HepG2 (cell line): ENCODE data around the gene TLR1. TPM values are rescaled to one million over a fixed set of nuclear protein-coding genes. Genes with fewer than 3 reads are reported as not detected.

Source experiments
- ATAC-seq: fragments of 200-7000 bp; cut with Tn5 transposase; 3 replicates; pipeline ENCODE4 v1.9.1; 2020; ENCODE audit warnings: mild to moderate bottlenecking, moderate library complexity
- BruUV-seq: library from RNA; stranded (reverse); fragments of 400-500 nt; replicated peaks from 2 replicates; lab custom pipeline; 2021; lab: Mats Ljungman, UMichigan
- CTCF ChIA-PET: fragments of 300-600 bp; formaldehyde crosslinking; extraction: SDS; loops from one replicate; lab custom pipeline; 2021; ENCODE audit warnings: low total read pairs, inconsistent platforms, low intra/inter-chr PET ratio; lab: Yijun Ruan, JAX
- POLR2A ChIA-PET: fragments of 350-600 bp; sonication (Branson Sonifier 250); formaldehyde crosslinking; loops from one replicate; lab custom pipeline; 2020; ENCODE audit warnings: antibody characterized with exemption, inconsistent platforms; lab: Yijun Ruan, JAX
- DNase-seq: peaks from one replicate; pipeline ENCODE4 v3.0.0-alpha.2; 2015; ENCODE audit warnings: low spot score
- FAIRE-seq: peaks from 3 replicates; lab custom pipeline; 2011; peaks lifted over from hg19 to GRCh38; lab: Jason Lieb, UNC
- H2AFZ ChIP-seq: one replicate; pipeline ENCODE4 v1.6.1; 2011; ENCODE audit warnings: low read length, inconsistent platforms
- H3K27ac ChIP-seq: fragments of 300-600 bp; 3 replicates; pipeline ENCODE4 v1.8.0; 2011; ENCODE audit warnings: mixed run types, mild to moderate bottlenecking, mixed read lengths, low read length, inconsistent platforms; ENCODE audit not compliant: insufficient read depth; ENCODE audit errors: extremely low read length
- H3K27me3 ChIP-seq, 2 experiments: fragments of 200-600 bp in 1 of 2; 2 replicates in 1 of 2; 3 replicates in 1 of 2; pipeline versions ENCODE4 v1.6.0 to v1.8.0; 2011; ENCODE audit warnings: low read length in 2 of 2, mild to moderate bottlenecking in 2 of 2, moderate library complexity in 2 of 2, inconsistent platforms in 1 of 2; ENCODE audit not compliant: insufficient read depth in 2 of 2, control insufficient read depth in 1 of 2
- H3K36me3 ChIP-seq, 2 experiments: fragments of 200-600 bp in 1 of 2; replicated peaks in 1 of 2; 2 replicates in 1 of 2; 3 replicates in 1 of 2; pipeline versions ENCODE4 v1.5.1 to v1.8.0; 2011; ENCODE audit warnings: low read length in 2 of 2, inconsistent platforms in 1 of 2; ENCODE audit not compliant: insufficient read depth in 2 of 2, control insufficient read depth in 1 of 2
- H3K4me1 ChIP-seq: 2 replicates; pipeline ENCODE4 v1.5.1; 2012; ENCODE audit warnings: low read length, inconsistent platforms; ENCODE audit not compliant: insufficient read depth
- H3K4me2 ChIP-seq: 2 replicates; pipeline ENCODE4 v1.6.0; 2011; ENCODE audit warnings: low read depth, low read length, inconsistent platforms
- H3K4me3 ChIP-seq, 3 experiments: fragments of 200-600 bp in 1 of 3; sonication (generic), shearing (Covaris generic) in 1 of 3; replicated peaks in 1 of 3; 2 replicates each; pipeline ENCODE4 v1.5.1; 2011 to 2016; ENCODE audit warnings: low read length in 3 of 3, inconsistent platforms in 2 of 3, low read depth in 2 of 3, mild to moderate bottlenecking in 2 of 3, control low read depth in 1 of 3, mixed read lengths in 1 of 3; ENCODE audit not compliant: insufficient read depth in 1 of 3
- H3K79me2 ChIP-seq: one replicate; pipeline ENCODE4 v1.6.1; 2011; ENCODE audit warnings: low read length, inconsistent platforms; ENCODE audit not compliant: insufficient read depth
- H3K9ac ChIP-seq: 2 replicates; pipeline ENCODE4 v1.6.0; 2011; ENCODE audit warnings: mild to moderate bottlenecking, low read depth, low read length, inconsistent platforms; ENCODE audit not compliant: insufficient read depth
- H3K9me3 ChIP-seq: 2 replicates; pipeline ENCODE4 v1.5.1; 2012; ENCODE audit warnings: mild to moderate bottlenecking, low read length
- H4K20me1 ChIP-seq: 2 replicates; pipeline ENCODE4 v1.6.0; 2011; ENCODE audit warnings: inconsistent platforms, mild to moderate bottlenecking, low read length, moderate library complexity; ENCODE audit not compliant: insufficient read depth
- PITX1 ChIP-seq: sonication (generic); formaldehyde crosslinking; IDR thresholded peaks from 2 replicates; pipeline ENCODE4 v1.5.1; 2020; ENCODE audit warnings: mild to moderate bottlenecking, missing genetic modification reagents
- TBL1XR1 ChIP-seq: fragments of 150-350 bp; IDR thresholded peaks from 2 replicates; pipeline ENCODE4 v1.6.1; 2014; ENCODE audit warnings: borderline replicate concordance, low read length; ENCODE audit not compliant: partially characterized antibody
- WGBS: methylation state at CpG from one replicate; pipeline ENCODE4 v1.1.6; 2017; ENCODE audit warnings: low lambda C conversion rate; 5-methylcytosine and 5-hydroxymethylcytosine counted together
- in situ Hi-C: cut with HindIII; loops from 2 replicates; pipeline ENCODE4 v1.10.0; 2017; ENCODE audit warnings: low pct_unique_long_range_greater_than_20kb; ENCODE audit not compliant: extremely low pct_ligation_motif_present
- intact Hi-C: fragments of 100-400 bp; cut with micrococcal nuclease; formaldehyde crosslinking; loops from one replicate; pipeline ENCODE4 v1.10.0; 2022; ENCODE audit not compliant: unreplicated experiment
- polyA plus RNA-seq, 8 experiments: library from polyadenylated mRNA; depleted of rRNA in 3 of 8; stranded (reverse) in 7 of 8; unstranded in 1 of 8; fragments of >200 nt; fragmentation: Illumina TruSeq in 4 of 8; extraction: Trizol in 4 of 8; gene quantifications; 2 replicates each; pipeline versions ENCODE4 v1.2.1 to v1.2.3, GENCODE V29; 2011 to 2016; ENCODE audit warnings: low read depth in 4 of 8, missing spikeins in 1 of 8, mixed read lengths in 1 of 8; ENCODE audit not compliant: insufficient read depth in 1 of 8
- total RNA-seq, 5 experiments: library from RNA; depleted of rRNA; stranded (reverse); fragments of >200 nt; fragmentation: Illumina TruSeq; extraction: Trizol; gene quantifications; 2 replicates each; pipeline ENCODE4 v1.2.3, GENCODE V29; 2016; ENCODE audit warnings: low read depth in 1 of 5
- TF ChIP-seq, protein P1 (sequence below): sonication (generic); formaldehyde crosslinking; IDR thresholded peaks from 2 replicates; pipeline ENCODE4 v1.5.1; 2020; ENCODE audit warnings: missing genetic modification reagents, mild to moderate bottlenecking, borderline replicate concordance
- TF ChIP-seq, protein P2 (sequence below), 2 experiments: sonication (generic) in 1 of 2; formaldehyde crosslinking in 1 of 2; IDR thresholded peaks; 2 replicates each; pipeline versions ENCODE4 v1.5.1 to v1.6.1; 2011 to 2020; ENCODE audit warnings: borderline replicate concordance in 1 of 2, low read depth in 1 of 2, low read length in 1 of 2, mild to moderate bottlenecking in 1 of 2, missing genetic modification reagents in 1 of 2, moderate library complexity in 1 of 2
- TF ChIP-seq, protein P3 (sequence below): sonication (generic); formaldehyde crosslinking; IDR thresholded peaks from 2 replicates; pipeline ENCODE4 v1.8.0; 2022; ENCODE audit warnings: mild to moderate bottlenecking, missing genetic modification reagents, moderate library complexity

Gene TLR1
- total and polyA plus RNA-seq, 2 of the 13 experiments (the other 11 are each of a cell fraction or from before 2014, with no cell fraction given), result 0.08 to 0.11 TPM

DNA sequence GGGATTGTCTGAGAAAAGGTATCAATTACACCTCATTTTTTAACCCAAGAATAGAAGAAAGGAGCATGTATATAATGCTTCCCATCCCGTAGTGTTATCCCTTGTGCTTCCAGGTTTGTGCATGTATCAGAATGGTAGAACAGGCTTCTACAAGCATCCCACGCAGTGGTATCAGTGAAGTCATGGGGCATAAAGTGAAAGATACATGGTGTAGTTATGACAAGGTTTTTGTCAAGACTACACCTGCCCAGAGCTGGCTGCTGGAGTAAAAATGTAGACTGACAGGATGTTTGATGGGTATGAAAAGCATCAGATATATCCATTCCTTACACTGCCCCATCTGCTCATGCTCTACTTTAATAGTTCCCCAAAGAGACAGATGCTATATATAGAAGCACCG, 9.5 kb downstream of the TLR1 start:
- DNase-seq, result no peak
- BruUV-seq, result no TSS peak
- no peak for FAIRE-seq
- H2AFZ ChIP-seq, result no peak overlapping the region
- no peak for ATAC-seq
- ChIA-PET CTCF (no interaction called here), POLR2A (no interaction called here)
- no peak overlapping the region for H3K27ac ChIP-seq
- H3K79me2 ChIP-seq, result no peaks in the 10 kb centered on the region
- no peak overlapping the region for H3K9ac ChIP-seq
- H3K27me3 ChIP-seq, result peaks cover 0 to 11% of the 10 kb centered on the region in 2 experiments; a peak in 2 of 5 replicates
- H4K20me1 ChIP-seq, result no peaks in the 10 kb centered on the region
- intact Hi-C loops (no loop called here), in situ Hi-C loops (no loop called here)
- 42% methylated on average over 3 of the region's 3 CpGs for WGBS
- H3K9me3 ChIP-seq, result no peaks in the 10 kb centered on the region
- no peak overlapping the region for H3K4me3 ChIP-seq
- H3K4me2 ChIP-seq, result no peak overlapping the region
- no peak for TF ChIP-seq TBL1XR1
- no peak for TF ChIP-seq PITX1 (CRISPR knock-in tag)
- TF ChIP-seq, protein P1, sequence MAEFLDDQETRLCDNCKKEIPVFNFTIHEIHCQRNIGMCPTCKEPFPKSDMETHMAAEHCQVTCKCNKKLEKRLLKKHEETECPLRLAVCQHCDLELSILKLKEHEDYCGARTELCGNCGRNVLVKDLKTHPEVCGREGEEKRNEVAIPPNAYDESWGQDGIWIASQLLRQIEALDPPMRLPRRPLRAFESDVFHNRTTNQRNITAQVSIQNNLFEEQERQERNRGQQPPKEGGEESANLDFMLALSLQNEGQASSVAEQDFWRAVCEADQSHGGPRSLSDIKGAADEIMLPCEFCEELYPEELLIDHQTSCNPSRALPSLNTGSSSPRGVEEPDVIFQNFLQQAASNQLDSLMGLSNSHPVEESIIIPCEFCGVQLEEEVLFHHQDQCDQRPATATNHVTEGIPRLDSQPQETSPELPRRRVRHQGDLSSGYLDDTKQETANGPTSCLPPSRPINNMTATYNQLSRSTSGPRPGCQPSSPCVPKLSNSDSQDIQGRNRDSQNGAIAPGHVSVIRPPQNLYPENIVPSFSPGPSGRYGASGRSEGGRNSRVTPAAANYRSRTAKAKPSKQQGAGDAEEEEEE, result no peak
- TF ChIP-seq, protein P2, sequence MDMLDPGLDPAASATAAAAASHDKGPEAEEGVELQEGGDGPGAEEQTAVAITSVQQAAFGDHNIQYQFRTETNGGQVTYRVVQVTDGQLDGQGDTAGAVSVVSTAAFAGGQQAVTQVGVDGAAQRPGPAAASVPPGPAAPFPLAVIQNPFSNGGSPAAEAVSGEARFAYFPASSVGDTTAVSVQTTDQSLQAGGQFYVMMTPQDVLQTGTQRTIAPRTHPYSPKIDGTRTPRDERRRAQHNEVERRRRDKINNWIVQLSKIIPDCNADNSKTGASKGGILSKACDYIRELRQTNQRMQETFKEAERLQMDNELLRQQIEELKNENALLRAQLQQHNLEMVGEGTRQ (IDR thresholded peaks at IDR 0.05; ENCODE audit: low read depth, low read length), result no peak
- TF ChIP-seq, protein P2 (CRISPR knock-in tag; IDR thresholded peaks at IDR 0.05; ENCODE audit: borderline replicate concordance), result no peak
- TF ChIP-seq, protein P3, sequence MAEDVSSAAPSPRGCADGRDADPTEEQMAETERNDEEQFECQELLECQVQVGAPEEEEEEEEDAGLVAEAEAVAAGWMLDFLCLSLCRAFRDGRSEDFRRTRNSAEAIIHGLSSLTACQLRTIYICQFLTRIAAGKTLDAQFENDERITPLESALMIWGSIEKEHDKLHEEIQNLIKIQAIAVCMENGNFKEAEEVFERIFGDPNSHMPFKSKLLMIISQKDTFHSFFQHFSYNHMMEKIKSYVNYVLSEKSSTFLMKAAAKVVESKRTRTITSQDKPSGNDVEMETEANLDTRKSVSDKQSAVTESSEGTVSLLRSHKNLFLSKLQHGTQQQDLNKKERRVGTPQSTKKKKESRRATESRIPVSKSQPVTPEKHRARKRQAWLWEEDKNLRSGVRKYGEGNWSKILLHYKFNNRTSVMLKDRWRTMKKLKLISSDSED (CRISPR knock-in tag), result no peak
- no peaks in the 10 kb centered on the region for H3K36me3 ChIP-seq
- H3K4me1 ChIP-seq, result no peaks in the 10 kb centered on the region
